Measurements from ENCODE around the gene RSU1.

- no peak for TF ChIP-seq CTCF (IDR thresholded peaks at IDR 0.05)
- no peak for TF ChIP-seq EP300 (IDR thresholded peaks at IDR 0.05)
- no peak for TF ChIP-seq POLR2A (IDR thresholded peaks at IDR 0.05)
Measured at GRCh38 chr10:16789261-16789660, 28.0 kb downstream of the RSU1 start.

Data from tibial nerve (tissue), 4 donors.